COR-L47 (cell line): ENCODE results near the gene IFT122.

Source experiments
- DNase-seq: peaks from one replicate; lab custom pipeline; 2025; lab: John Stamatoyannopoulos, UW

IFT122 gene

GRCh38 chr3:129441215-129441614 is 1.2 kb downstream of the IFT122 start:
- no peak for DNase-seq

DNA sequence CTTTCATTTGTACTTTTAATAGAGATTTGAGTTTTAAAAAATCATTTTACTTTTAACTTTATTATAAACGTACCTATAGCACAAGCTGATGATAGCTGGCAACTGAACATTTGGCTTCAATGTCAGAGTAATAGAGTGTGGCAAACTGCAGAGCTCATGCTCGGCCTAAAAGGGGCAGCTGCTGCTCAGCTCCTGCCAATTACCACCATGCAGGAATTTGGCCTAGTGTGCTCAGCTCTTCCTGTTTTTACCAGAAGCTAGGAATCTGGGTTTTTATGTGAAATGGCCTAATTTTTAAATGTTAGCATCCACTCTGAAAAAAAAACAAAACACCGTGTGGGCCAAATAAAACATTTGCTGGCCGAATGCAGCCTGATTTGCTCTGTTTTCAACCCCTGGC is 1.8 kb downstream of the IFT122 start:
- DNase-seq = peak; percentile 10

GRCh38 chr3:129442486-129442885 is 2.5 kb downstream of the IFT122 start:
- DNase-seq = no peak

DNA sequence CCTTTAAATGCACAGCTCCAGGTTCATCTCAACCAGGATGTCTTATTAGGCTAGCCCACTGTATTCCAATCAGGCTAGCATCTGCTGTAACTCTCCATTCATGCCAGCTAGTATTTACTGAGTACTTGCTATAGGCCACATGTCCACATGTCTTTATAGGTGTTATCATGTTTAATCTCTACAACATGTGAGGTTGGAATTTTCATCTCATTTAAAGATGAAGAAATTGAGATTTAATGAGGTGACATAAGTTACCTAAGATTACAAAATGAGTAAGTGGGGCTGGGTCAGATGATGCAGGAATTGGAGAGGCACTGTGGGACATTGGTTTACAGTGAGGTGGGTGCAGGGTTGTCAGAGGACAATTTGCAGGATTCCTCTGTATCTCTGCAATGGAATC is 2.9 kb downstream of the IFT122 start:
- no peak for DNase-seq

- no peak for DNase-seq
Measured at GRCh38 chr3:129445471-129445870, 5.4 kb downstream of the IFT122 start.

GRCh38 chr3:129446926-129447325 is 6.9 kb downstream of the IFT122 start:
- DNase-seq = no peak

DNA sequence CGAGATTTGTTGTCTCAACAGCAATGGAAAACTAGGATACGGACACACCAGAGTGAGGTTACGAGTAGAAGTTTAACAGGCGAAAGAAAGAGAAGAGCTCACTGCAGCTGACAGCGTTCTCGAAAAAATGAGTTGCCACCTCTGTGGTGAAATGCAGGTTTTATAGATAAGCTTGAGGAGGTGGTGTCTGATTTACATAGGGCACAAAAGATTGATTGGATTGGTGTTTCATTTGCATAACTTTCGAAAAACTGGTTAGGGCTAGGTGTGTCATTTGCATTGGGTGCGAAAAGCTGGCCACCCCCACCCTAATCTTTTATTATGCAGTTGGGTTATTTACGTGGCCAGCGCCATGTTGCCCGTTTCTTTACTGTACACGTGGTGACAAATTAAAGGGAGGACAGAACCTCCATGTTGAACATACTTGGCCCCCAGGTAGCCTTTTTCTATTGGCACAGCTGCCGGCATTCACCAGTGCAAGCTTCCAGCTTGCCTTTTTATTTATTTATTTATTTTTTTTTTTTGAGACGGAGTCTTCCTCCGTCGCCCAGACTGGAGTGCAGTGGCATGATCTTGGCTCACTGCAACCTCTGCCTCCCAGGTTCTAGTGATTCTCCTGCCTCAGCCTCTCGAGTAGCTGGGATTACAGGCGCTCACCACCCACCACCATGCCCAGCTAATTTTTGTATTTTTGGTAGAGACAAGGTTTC is 8.3 kb downstream of the IFT122 start:
- no peak for DNase-seq

DNA sequence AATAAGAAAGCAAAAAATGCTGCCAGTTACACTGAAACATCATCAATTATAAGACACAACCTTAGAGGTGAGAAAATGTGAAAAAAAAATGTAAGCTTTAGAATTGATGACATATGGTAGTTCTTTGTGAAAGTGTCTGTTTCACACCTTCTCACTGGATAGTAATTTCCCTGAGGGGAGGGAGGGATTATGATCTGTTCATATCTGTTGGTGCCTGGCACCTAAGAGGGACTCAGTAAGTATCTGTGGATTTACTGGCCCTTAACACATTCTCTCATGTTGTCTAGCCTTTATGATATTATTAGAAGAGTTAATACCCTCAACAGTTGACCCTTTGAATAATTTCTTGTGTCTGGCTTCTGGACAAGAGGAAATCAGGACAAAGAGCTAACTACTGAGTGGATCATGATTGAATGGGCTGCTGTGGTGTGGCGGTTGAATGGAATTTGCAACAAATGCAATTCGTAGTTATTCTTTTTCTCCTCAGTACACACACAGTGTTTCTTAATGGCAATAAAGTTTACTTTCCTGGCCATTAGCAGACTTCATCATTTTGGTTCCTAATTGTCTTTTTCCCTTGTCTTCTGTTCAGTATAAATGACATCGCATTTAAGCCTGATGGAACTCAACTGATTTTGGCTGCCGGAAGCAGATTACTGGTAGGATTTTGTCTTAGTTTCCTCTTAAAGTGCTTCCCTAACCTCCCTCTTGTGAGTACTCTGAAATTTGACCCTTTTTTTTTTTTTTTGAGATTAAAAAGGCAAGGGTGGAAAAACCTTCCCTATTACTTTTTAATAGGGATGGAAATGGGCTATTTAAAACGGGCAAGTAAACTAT is 9.5 kb downstream of the IFT122 start:
- DNase-seq = no peak

DNA sequence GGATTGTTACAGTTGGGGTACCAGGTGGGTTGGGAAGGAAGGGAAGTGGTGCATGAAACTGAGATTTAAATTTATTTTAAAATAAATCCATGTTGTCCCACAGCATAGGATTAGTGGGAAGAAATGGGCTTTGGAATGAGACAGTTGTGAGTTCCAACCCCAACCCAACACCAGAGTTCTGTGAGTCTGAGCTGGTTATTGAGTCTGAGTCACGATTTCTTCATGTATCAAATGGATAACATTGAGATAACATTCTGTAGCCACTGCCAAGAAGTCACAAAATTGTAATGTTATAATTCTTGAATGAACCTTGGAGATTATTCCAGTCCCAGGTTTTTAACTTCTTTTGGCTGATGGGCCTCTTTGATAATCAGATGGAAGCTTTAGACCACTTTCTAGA is 13.7 kb downstream of the IFT122 start:
- no peak for DNase-seq

- DNase-seq = no peak
Measured at GRCh38 chr3:129460155-129460554, 20.1 kb downstream of the IFT122 start.

DNA sequence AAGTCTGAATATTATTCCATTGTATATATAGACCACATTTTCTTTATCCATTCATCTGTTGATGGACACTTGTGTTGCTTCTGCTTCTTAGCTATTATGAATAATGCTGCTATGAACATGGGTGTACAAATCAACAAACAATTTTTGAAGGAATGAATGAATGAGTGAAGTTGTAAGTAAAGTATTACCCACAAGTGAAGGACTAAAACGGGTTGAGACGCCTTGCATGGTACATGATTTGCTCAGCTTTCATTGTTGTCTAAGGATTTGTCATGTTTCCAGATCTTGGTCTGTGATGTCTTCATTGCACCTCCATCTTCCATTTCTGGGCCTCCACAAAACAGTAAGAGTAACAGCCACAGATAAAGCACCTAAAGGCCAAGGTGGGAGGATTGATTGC is 20.5 kb downstream of the IFT122 start:
- DNase-seq = no peak

DNA sequence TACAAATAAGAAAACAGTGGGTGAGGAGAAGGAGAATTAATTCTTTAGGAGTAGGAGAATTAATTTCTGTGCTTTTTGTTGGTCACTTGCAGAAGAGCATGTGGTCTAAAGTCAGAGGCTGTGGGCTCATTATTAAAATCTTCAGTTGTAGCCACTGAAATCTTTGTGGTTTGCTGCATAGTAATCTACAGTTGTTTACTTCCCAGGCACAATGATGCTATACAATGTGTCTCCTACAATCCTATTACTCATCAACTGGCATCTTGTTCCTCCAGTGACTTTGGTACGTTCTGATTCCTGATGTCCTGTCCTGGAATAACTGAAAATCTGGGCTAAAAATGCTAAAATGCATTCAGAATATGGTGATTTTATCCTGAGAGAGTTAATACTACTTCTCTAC is 21.0 kb downstream of the IFT122 start:
- DNase-seq = no peak

GRCh38 chr3:129461461-129462146 is 21.6 kb downstream of the IFT122 start:
- DNase-seq = no peak

- no peak for DNase-seq
Measured at GRCh38 chr3:129462361-129462968, 22.4 kb downstream of the IFT122 start.

DNA sequence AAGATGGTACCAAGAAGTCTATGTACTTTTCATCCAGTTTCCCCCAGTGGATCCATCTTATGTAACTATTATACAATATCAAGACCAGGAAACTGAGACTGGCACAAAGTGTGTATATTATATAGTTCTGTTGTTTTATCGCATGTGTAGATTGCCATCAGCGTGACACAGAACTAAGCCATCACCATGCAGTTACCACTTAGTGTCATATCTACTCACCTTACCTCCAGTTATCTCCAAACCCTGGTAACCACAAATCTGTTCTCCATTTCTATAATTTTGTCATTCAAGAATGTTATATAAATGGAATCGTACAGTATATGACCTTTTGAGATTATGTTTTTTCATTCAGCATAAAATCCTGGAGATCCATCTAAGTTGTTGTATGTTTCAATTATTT is 23.1 kb downstream of the IFT122 start:
- DNase-seq = no peak

- no peak for DNase-seq
Measured at GRCh38 chr3:129463716-129464115, 23.7 kb downstream of the IFT122 start.

GRCh38 chr3:129467932-129468331 is 27.9 kb downstream of the IFT122 start:
- no peak for DNase-seq

DNA sequence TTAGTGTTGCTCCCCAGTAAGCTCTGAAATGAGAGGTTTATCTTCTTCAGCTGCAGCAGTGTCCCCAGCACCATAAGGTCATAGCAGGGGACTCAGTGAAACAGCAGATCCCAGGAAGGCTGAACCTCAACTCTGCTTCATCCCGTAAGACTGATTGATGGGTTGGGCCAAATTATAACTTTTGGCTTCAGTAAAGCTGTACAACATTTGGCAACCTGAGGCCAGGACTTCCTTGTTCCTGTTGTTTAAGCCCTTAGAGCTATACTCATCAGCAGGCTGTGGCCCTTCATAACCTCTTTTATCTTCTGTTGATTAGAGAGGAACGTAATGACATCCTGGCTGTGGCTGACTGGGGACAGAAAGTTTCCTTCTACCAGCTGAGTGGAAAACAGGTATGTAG is 29.0 kb downstream of the IFT122 start:
- no peak for DNase-seq

- DNase-seq = no peak
Measured at GRCh38 chr3:129470861-129471260, 30.8 kb downstream of the IFT122 start.

- no peak for DNase-seq
Measured at GRCh38 chr3:129473067-129473768, 33.2 kb downstream of the IFT122 start.

DNA sequence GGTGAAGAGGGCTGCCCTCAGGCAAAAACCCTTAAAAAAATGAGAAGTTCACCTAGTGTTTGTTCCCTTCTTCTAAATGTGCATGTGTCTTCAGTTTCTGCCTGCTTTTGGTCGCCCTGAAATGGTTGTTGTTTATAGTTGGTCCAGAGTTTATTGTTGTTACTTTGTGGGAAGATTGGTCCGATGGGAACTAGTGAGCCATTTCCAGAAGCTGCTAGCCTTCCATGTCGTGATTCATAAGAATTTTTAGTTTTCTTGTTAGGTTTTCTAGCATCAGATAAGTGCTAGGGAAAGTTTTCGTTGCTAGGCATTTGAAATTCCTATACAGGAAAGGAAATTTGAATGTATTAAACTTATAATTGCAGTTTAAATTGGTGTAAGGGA is 33.7 kb downstream of the IFT122 start:
- no peak for DNase-seq
